ENCODE measurements around the gene USP22.

Gene USP22

DNA sequence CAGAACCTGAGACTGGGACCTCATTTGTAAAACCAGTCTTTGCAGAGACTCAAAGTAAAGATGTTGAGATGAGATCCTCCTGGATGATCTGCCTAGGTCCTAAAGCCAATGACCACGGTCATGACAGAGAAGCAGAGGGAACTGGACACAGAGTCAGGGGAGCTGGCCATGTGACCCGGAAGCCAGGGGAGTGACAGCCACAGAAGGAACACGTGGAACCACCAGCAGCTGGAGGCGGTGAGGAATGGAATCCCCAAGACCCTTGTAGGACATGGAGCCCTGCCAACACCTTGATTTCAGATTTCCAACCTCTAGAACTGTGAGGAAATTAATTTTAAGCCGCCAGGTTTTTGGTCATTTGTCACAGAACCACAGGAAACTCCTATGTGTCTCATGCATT, 37.0 kb downstream of the USP22 start:
- no peak overlapping the region for H3K4me2 ChIP-seq
- H4K20me1 ChIP-seq, result peaks cover 100% of the 10 kb centered on the region
- no peaks in the 10 kb centered on the region for H3K4me1 ChIP-seq
- H3K36me3 ChIP-seq, result peaks cover 100% of the 10 kb centered on the region
- no peak overlapping the region for H3K4me3 ChIP-seq
- no peak overlapping the region for H3K27ac ChIP-seq
- no peak for TF ChIP-seq Cebpa-rat (IDR thresholded peaks at IDR 0.05)
- H3K27me3 ChIP-seq, result no peaks in the 10 kb centered on the region
- H3K9ac ChIP-seq, result no peak overlapping the region
- H3K9me3 ChIP-seq, result no peaks in the 10 kb centered on the region

DNA sequence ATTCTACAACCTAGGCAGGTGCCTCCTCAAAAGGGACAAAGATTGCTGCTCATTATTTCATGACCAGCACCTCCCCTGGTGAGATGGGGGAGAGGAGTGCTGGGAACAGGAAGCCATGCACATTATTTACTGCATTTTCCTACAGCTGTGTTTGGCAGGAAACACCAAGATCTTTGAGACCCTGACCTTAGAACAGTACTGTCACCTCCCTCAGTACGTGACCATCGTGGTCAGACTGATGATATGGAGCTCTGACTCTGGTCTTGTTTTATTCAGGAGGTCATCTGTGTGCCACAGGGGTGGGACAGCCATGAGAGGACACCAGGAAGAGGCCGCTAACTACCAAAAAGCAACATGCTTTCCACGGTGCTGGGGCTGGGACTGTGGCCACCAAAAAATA, 37.4 kb downstream of the USP22 start:
- Histone ChIP-seq H4K20me1 (peaks cover 100% of the 10 kb centered on the region), H3K27me3 (no peaks in the 10 kb centered on the region), H3K9ac (no peak overlapping the region), H3K4me1 (no peaks in the 10 kb centered on the region), H3K4me2 (no peak overlapping the region), H3K27ac (no peak overlapping the region), H3K4me3 (no peak overlapping the region), H3K36me3 (peaks cover 100% of the 10 kb centered on the region), H3K9me3 (no peaks in the 10 kb centered on the region)
- TF ChIP-seq Cebpa-rat (IDR thresholded peaks at IDR 0.05), result no peak

DNA sequence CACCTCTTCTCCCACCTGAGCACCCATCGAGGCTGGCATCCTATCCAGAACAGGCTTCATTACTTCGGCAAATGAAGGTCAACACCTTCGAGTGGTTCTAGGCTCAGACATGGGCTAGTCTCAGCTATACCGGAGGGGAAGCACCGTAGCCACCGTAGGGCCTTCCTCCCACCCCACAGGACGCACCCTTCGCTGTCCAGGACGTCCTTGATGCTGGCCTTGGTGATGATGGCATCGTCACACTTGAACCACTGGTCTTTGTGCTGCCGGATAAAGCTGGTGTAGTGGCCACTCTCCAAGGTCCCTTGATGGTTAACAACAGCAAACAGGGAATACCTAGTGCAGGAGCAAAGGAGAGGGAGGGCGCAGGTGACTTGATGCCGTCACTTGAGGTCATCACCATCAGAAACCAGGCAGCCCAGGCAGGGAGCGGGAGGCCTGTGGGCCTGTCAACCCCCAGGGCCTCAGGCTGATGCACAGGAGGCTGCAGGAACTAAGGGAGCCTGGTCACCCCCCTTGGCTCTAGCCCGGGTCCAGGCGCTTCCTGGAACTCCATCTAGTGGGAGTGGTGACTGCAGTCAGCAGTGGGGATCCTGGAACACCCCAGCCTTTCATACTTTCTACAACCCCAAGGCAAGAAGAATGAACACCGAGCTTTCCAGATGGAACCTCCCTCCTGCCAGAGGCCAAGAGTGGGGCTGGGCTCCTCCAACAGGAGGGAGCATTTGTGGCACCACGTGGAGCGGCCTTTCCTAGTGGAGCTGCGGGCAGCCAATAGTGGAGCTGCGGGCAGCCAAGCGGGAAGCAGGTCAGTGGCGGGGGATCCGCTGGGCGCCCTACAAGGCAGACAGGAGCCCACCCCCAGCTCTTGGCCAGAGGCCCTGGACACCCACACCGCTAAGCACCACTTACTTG, 38.5 kb downstream of the USP22 start:
- Histone ChIP-seq H3K9me3 (no peaks in the 10 kb centered on the region), H3K4me3 (no peak overlapping the region), H3K4me1 (no peaks in the 10 kb centered on the region), H4K20me1 (peaks cover 100% of the 10 kb centered on the region), H3K36me3 (peaks cover 100% of the 10 kb centered on the region), H3K4me2 (no peak overlapping the region), H3K27me3 (no peaks in the 10 kb centered on the region), H3K9ac (no peak overlapping the region), H3K27ac (no peak overlapping the region)
- no peak for TF ChIP-seq Cebpa-rat (IDR thresholded peaks at IDR 0.05)

DNA sequence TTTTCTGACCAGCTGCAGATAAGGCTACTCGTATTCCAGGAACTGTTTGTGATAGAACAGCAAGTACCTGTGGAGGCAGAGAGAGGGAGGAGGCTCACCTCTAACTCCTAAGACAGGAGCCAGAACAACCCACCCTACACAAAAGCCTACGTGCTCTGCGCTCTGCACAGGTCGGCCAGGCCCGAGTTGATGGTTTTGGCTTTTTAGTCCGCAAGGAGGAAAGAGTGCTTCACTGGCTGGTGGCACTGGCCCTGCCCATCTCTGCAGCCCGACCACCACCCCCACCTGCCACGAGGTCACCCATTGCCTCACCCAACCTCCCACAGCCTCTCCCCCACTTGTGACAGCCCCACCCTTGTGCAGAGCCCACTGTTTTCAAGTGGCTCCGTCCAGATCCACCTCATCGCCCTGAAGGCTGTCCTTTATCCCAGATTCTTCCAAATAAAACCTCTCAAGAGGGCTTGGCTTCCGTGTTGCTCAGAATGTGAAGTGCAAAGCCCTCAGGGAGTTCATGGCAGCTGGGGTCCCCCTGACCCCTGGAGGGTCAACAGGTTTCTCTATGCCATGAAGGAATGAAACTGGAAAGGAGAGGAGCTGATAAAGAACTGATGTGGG, 39.7 kb downstream of the USP22 start:
- H3K4me2 ChIP-seq, result no peak overlapping the region
- H3K9ac ChIP-seq, result no peak overlapping the region
- H3K4me1 ChIP-seq, result no peaks in the 10 kb centered on the region
- peaks cover 99% of the 10 kb centered on the region for H3K36me3 ChIP-seq
- H3K9me3 ChIP-seq, result no peaks in the 10 kb centered on the region
- H3K27ac ChIP-seq, result no peak overlapping the region
- H3K4me3 ChIP-seq, result no peak overlapping the region
- H4K20me1 ChIP-seq, result peaks cover 100% of the 10 kb centered on the region
- no peak for TF ChIP-seq Cebpa-rat (IDR thresholded peaks at IDR 0.05)
- no peaks in the 10 kb centered on the region for H3K27me3 ChIP-seq

DNA sequence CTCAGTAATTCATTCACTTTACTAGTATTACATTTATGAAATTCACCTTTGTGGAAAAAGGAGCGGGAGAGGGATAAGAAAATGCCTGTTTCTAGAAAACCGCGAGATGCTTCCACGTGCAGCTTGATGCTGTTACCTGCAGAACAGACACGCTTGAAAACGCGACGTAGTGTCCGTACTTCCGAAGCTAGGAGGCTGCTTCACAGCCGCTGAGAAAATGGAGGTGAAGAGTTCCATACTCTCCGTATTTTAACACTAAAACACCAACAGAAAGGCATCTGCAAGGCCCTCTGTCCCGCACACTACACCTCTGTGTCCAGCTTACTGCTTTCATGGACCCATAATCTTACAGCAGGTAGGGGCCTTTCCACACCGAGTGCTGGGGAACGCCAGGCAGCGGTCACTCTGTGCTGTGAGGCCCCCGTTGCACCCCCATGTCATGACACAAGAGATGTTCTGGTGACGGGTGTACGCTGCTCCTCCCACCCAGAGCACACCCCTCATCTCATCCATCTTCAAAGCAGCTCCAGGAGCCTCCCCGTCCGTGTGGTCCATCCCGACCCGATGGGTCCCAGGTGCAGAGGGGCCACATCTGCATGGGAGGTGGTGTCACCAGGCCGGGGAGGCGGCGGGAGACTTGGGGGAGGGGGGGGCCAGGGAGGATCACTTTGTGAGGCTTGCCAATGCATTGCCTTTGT, 40.4 kb downstream of the USP22 start:
- H4K20me1 ChIP-seq, result peaks cover 100% of the 10 kb centered on the region

DNA sequence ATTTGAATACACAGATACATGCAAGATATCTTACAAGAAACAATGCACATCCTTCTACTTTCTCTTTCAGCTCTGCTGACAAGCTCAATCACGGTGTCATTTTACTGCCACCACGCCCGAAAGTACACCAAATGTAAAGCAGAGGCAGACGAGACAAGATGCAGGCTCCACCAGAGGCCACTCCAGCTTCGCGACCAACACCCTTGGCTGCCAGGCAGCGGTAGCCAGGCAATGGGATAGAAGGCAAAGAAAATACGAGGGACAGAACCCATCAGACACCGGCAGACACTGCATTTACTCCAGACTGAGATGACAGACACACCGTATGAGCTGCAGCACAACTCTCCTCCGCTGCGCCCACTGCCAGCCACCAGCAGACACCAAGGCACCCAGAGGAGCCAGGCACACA, 41.0 kb downstream of the USP22 start:
- no peak overlapping the region for H3K27ac ChIP-seq
- H3K9ac ChIP-seq, result no peak overlapping the region
- no peaks in the 10 kb centered on the region for H3K9me3 ChIP-seq
- H4K20me1 ChIP-seq, result peaks cover 100% of the 10 kb centered on the region
- no peak overlapping the region for H3K4me2 ChIP-seq
- no peaks in the 10 kb centered on the region for H3K4me1 ChIP-seq
- TF ChIP-seq Cebpa-rat (IDR thresholded peaks at IDR 0.05), result no peak
- H3K27me3 ChIP-seq, result no peaks in the 10 kb centered on the region
- peaks cover 86% of the 10 kb centered on the region for H3K36me3 ChIP-seq
- H3K4me3 ChIP-seq, result no peak overlapping the region

More for the DNA sequence above, 40.4 kb downstream of the USP22 start:
- Histone ChIP-seq H3K9ac (no peak overlapping the region), H3K9me3 (no peaks in the 10 kb centered on the region), H3K4me1 (no peaks in the 10 kb centered on the region), H3K36me3 (peaks cover 92% of the 10 kb centered on the region), H3K4me2 (no peak overlapping the region), H3K27ac (no peak overlapping the region), H3K27me3 (no peaks in the 10 kb centered on the region), H3K4me3 (no peak overlapping the region)
- TF ChIP-seq Cebpa-rat (IDR thresholded peaks at IDR 0.05), result no peak

DNA sequence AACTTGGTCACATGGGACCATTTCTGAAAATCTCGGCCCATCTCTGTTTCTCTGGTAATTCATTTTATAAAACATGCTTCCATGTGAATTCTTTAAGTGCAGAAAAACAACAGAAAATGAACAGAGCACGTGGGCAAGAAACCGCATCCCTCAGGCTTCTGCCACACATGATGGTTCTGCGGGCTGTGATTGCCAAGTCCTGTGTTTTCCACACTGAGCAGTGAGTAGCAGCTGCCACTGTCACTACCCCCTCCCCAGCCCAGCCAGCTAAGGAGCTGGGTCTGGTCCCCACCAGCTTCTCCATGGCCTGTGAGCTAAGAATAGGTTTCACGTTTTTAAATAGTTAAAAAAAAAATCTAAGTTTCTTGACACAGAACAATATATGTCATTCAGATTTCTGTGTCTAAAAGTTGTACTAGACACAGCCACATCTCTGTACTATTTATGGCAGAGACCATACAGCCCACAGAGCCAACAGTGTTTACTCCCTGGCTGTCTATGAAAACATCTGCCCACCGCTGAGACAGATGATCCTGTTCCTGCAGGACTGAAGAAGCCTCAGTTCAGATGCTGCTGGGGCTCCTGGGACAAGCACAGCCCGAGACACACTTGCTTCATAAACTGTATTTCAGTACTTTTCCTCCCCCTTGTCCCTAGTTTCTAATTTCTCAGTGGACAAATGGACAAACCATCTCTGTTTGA, 41.5 kb downstream of the USP22 start:
- no peak overlapping the region for H3K27ac ChIP-seq
- H3K4me1 ChIP-seq, result no peaks in the 10 kb centered on the region
- peaks cover 100% of the 10 kb centered on the region for H4K20me1 ChIP-seq
- H3K9ac ChIP-seq, result no peak overlapping the region
- H3K27me3 ChIP-seq, result no peaks in the 10 kb centered on the region
- H3K9me3 ChIP-seq, result no peaks in the 10 kb centered on the region
- H3K4me3 ChIP-seq, result no peak overlapping the region
- H3K36me3 ChIP-seq, result peaks cover 80% of the 10 kb centered on the region
- no peak for TF ChIP-seq Cebpa-rat (IDR thresholded peaks at IDR 0.05)
- H3K4me2 ChIP-seq, result no peak overlapping the region

DNA sequence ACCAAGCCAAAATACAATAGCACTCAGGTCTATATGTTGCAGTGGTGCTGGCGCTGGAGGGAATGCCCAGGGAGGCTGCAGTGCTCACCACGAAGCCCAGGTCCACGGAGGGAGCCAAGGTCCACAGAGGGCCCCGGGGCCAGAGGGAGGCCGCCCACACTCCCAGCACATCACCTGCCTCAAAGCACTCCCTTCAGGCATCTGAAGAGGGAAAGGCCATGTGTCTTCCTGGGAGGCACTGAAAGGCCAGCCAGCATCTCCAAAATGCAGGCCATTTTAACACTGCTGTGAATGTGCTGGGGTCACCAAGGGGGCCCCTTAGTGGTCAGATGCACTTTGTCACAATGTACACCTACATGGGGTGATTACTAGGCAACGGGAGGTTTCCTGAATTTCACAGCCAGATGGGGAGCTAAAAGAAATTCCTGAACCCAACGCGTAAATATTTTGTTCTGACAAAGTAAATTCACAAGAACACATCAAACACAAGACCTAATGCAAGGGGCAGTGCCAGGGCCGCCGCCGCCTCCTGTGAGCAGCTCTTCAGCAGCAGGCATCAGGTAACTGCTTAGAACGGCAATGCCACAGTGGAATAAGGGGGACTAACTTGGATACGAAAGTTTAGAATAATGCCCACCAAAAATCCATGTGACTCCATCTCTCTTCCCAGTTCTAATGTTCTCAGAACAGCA, 42.8 kb downstream of the USP22 start:
- peaks cover 90% of the 10 kb centered on the region for H4K20me1 ChIP-seq
- H3K27ac ChIP-seq, result no peak overlapping the region
- H3K9ac ChIP-seq, result no peak overlapping the region
- H3K36me3 ChIP-seq, result peaks cover 68% of the 10 kb centered on the region
- no peak overlapping the region for H3K4me3 ChIP-seq
- no peak for TF ChIP-seq Cebpa-rat (IDR thresholded peaks at IDR 0.05)
- H3K27me3 ChIP-seq, result no peaks in the 10 kb centered on the region
- H3K9me3 ChIP-seq, result no peaks in the 10 kb centered on the region
- no peaks in the 10 kb centered on the region for H3K4me1 ChIP-seq
- no peak overlapping the region for H3K4me2 ChIP-seq

DNA sequence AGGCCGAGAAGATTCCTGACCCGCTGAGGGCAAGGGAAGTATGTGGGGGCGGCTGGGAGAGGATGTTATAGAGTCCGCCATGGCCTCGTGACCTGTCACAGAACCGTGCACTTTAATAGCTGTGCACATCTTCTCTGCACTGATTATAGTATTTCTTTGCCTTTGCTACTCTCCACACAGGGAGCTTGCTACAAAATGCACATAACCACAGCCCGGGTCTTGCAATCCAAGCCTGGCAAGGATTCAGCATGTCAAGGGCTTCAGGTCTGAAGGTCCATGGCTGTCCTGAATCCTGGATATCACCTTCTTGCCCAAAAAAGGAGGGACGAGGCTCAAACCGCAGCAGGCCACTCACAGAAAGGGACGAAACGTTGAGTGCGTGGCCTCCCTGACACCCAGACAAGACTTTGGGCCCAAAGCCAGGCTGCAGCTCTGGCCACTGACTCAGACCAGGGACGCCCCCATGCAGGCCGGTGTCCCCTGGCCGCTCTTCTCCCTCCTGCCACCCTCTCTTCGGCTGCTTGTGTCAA, 43.7 kb downstream of the USP22 start:
- Histone ChIP-seq H3K4me1 (no peaks in the 10 kb centered on the region), H4K20me1 (peaks cover 82% of the 10 kb centered on the region), H3K27me3 (no peaks in the 10 kb centered on the region), H3K27ac (no peak overlapping the region), H3K4me3 (no peak overlapping the region), H3K9me3 (no peaks in the 10 kb centered on the region), H3K4me2 (no peak overlapping the region), H3K9ac (no peak overlapping the region), H3K36me3 (peaks cover 59% of the 10 kb centered on the region)
- no peak for TF ChIP-seq Cebpa-rat (IDR thresholded peaks at IDR 0.05)

Measured in BLaER1 (cell line).